Stimulated activated CD8-positive, alpha-beta memory T cell treated with anti-CD3 and anti-CD28 coated beads, Interleukin-4, amount 100 ng/mL, for 24 hours (primary cell): Measurements from ENCODE around the gene PLAC1.

ENCODE experiments used
- DNase-seq: peaks from one replicate; pipeline ENCODE4 v3.0.0-alpha.2; 2020; ENCODE audit warnings: low read depth

PLAC1 gene

DNA sequence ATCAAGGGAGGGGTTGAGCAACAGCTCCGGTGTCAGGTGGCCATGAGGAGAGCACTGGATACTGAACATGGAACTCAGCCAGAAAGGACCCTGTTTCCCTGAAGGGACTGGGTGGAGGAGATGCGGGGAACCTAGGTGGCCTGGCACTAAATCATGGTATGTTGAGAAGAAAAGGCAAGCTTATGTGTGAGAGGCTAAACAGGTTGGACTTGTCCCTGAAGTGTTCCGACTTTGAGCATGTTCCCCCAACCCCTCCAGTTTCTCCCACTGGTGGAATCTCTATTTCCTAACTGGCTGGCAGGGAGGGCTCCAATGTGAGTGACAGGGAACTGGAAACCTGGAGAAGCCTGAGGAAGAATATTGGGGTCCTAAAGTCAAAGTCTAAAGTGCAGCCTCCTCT lies 69.5 kb downstream of the PLAC1 start:
- no peak for DNase-seq

DNA sequence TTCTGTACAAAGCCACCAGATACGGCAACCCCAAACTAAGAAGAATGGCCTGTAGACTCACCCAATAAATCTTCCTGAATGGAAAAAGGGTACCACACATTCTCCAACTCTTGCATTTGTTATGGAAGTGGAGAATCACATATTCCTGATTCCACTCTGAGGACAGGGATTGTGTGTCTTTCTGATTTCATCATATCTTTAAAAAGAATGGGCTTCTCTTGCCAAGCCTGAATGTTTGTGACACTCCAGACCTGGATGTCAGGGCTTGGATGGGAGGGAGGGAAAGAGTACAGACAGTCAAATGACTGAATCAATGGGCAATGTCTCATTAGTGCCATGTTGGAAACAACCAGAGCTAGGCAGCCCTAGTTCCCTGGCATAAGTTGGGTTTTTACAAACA lies 77.4 kb downstream of the PLAC1 start:
- DNase-seq: no peak

DNA sequence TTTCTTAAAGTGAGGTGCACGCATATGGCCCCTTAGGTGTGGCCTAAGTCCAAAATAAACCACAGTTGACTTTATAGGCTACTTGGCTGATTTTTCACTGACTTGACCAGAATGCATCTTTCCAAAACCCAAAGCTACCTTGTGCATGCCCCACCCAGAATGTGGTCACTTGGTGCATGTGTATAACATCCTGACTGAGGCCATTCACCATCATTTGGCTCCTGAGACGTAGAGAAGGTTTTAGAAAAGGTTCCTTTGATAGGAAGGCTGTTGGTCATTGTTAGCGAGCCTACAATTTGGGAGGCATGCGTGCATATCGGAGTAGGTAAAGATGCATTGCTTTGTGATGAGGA lies 84.6 kb downstream of the PLAC1 start:
- no peak for DNase-seq

DNA sequence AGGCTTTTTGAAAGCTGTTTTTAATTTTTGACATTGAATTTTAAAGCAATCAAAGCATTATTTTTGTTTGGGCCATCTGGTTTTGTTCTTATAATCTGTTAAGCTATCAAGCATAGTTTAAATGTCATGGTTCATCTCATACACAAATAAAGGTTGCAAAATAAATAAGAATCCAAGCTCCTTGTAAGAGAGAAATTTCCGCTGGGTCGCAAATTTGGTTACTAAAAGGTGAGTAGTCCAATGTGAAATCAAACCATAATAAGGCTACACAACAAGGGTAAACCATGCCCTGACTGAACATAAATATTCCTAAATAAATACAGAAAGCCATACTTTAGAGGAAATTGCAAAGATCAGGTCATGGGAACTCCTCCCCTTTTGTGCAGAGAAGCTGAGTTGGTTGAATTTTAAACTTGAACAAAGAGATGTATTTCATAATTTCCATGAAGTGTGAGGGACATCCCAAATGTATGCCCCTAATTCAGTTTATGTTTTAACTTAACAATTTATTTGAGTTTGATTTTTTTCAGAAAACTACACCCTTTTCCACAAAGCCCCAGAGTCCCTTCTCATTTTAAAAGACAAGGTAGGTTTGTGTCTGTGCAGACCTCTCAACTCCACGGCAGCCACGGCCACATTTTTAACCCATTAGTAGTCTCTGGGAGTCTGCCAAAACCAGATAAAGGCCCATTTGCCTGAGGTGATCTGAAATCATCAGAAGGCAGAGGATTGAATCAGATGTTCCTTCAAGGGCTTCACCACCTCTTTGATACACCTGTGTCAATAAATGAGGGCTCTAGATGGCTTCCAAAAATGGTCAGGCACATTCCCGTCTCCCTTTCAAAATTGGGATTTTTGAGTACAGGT lies 85.2 kb downstream of the PLAC1 start:
- DNase-seq: no peak

DNA sequence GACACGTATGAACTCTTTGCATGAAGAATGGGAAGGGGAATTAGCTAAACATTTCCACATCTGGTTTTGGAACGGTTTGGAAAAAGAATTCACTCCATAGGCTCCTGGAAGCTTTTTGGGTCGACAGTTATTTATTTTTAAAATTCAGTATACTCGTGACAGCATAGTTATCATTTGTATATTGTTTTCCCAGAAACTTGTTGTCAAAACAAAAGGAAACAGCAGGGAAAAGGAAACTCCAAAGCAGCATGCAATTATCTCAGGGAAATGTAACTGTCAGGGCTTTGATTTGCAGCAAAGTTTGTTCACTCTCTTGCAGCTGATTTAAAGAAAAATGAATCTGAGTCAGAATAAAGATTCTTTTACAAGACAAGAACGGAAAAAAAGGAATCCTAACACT lies 86.5 kb downstream of the PLAC1 start:
- DNase-seq: no peak

DNA sequence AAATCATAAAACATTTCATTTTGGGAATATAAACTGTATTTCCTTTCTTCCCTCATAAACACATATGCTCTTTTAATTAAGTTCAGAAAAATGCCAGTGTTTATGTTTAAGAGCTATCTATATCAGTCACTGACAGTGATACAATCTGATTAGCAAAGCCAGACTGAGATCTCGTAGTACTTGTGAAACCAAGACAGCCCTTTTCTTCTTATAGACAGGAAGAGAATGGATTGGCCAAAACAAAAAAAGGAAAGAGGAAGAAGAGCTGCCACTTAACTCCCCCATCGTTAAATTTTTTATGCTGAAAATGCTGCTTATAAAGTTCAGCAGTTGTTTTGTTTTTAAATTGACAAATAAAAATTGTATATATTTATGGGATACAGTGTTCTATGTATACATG lies 87.4 kb downstream of the PLAC1 start:
- no peak for DNase-seq

DNA sequence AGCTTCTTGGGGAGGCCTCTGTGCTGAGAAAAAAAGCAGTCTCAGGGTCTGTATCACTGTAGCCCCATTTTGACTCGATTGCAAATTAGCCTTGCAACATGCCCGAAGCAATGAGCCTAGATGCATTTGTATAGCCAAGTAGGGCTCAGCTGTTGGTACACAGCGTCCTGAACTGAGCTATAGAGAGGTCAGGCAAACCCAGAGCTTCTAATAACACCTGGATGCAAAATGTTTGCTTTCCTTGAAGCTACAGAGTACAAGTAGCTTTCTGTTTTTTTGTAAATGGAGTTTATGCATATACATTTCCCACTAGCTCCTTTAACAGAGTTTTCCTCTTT lies 87.8 kb downstream of the PLAC1 start:
- DNase-seq: no peak

DNA sequence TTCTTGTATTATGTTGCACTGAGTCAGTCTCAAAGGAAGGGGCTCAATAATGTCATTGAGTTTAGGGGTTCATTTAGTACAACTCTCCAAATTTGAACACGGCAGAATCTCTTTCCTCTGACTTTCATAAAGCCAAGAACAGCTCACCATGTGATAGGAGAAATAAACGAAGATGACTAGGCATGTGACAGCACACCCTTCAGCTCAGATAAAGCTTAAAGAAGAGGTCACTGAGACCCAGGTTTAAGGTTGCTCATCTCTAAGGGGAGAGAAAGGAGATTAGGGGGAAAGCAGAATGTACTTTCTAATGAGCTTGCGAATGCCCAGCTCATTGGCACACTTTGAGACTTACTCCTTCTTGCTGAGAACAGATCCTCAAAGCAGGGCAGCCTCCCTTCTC lies 89.0 kb downstream of the PLAC1 start:
- no peak for DNase-seq

DNA sequence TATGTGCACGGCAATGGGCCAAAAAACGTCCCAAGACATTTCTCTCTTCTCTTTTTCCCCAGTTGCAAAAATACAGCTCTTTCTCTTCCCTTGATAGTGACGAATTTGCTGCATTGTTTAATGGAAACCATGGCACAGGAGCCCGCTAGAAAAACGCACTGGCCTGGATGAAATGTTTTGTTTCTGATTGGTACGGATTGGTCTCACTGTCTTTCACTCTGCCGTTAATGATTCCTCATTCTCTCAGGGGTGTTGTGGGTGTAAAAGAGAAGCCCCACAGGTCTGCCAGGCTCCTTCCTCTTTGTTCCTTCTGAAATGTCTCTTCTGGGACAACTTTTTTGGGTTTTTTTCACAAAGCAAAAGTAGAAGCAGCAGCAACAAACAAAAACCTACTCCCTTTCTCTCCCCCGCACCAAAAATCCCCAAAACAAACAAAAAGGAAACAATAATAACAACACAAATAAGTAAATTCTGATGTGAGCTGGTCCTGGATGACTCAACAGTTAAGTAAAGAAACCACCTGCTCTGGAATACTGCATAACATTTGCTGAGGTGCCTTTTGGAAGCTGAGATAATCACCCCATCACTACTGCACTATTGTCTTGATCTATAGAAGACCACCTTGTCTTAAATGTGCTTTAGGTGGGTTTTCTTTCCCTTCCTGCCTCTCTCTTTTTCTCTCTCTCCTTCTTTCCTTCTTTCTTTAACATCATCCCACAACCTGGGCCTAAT lies 89.8 kb downstream of the PLAC1 start:
- no peak for DNase-seq

DNA sequence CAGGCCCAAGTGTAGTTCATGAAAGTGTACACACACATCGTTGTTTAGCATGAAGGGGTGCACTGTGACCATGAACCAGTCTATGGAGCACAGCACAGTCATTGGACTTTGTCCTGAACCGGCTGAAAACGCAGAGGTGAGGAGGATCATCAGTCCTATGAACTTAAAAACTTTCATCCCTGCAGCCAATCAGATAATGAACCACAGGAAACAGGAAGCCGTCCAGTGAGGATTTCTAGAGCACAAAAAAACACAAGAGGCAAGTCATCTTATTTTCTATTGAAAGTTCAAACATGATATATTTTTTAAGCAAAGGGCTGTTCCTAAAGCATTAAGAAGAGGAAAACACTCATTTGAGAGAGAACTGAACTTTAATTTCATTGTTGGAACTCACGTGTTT lies 91.8 kb downstream of the PLAC1 start:
- DNase-seq: no peak

DNA sequence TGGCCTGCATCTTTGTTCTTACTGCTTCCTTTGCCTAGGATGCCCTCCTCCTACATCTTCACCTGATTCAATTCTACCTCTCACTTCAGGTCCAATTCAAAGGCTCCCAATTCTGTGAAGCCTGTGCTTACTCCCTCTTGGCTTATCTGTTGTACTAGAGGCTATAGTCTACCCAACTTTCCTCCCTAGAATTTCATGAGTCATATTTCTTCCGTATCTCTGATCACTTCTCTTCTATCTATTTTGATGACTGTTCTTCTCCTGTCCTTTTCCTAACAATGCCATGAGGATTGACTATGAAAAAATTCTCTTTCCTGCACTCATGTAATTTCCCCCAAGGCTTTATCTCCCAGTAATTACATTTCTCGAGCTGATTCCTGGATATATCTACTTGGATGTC lies 96.3 kb downstream of the PLAC1 start:
- DNase-seq: no peak

DNA sequence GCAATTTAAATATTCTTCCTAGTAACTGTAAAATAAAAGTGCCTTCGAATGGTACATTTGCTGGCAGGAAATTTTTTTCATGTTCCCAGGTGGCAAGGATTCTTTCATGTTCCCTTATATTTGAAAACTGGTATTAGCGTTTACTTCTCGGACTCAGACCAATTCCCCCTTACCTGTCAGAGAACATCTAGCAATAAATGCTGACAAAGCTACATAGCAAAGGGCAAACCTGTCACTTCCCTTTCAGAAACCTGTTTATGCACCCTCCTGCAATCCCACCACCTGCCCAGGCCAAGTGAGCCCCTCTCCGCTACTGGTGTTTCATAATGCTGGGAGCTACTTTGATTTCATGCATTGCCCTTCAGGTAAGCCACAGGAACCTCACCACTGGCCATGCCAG lies 100.1 kb downstream of the PLAC1 start:
- DNase-seq: no peak

DNA sequence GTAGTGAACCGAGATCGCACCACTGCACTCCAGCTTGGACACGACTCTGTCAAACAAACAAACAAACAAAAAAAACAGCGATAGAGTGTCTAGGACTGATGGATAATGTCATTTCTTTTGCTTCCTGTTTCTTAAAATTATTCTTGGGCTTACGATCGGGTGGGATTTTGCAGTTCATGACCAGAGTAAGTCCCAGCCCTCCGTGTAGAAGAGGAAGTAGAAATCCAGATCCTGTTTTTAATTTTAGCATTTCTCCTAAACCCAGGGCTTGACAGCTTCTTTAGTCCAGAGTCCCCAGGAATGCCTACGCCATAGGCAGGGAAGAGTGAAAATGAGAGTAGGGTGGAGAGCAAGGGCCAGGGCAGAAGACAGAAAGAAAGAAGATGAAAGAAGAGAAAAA lies 104.0 kb downstream of the PLAC1 start:
- no peak for DNase-seq

DNA sequence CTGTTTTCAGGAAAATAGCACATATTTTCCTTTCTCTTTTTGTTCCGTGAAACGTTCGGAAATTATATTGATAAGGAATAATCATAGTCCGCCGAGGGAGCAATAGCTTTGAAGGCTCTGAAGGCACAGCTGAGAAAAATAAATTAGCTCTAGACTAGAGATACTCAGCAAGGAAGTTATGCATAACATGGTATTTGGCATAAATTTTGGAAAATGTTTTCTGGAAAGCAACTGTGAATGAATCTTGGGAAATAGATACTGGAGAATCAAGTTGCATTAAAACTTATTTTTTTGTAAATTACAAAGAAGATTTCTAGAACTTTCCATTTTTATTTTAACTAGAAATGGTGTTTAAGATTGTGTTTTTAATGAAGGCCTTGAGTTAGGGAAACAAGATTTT lies 105.9 kb downstream of the PLAC1 start:
- DNase-seq: no peak

DNA sequence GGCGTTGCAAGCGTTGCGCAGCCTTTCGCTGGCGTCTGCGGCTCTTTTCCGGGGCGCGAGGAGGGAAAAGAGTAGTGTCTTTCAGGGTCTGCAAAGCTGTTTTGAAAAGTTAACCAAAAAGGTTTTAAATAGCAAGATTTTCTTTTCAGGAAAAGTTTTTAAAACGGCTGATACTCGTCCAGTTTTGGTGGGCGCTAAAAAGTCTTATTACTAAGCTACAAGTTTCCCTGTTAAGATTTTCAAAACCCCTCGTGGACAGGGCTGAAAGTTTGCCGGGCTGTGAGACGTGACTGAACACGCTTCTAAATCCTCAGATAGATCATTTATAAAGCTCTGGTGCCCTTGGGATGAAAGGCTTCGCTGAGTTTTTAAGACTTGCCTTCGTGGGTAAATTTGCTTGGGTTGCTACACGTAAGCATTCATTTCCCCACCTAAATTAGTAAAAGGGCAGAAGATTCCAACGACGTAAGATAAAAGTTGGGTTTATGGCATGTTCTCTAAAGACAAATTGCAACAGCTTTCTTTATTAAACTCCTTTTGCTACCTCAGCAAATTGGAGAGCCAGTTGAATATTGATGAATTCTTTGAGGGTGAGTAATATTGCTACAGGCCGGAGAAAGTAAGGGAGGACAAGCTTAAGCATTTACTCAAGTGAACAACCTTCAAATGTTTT lies 106.8 kb downstream of the PLAC1 start:
- DNase-seq: no peak

DNA sequence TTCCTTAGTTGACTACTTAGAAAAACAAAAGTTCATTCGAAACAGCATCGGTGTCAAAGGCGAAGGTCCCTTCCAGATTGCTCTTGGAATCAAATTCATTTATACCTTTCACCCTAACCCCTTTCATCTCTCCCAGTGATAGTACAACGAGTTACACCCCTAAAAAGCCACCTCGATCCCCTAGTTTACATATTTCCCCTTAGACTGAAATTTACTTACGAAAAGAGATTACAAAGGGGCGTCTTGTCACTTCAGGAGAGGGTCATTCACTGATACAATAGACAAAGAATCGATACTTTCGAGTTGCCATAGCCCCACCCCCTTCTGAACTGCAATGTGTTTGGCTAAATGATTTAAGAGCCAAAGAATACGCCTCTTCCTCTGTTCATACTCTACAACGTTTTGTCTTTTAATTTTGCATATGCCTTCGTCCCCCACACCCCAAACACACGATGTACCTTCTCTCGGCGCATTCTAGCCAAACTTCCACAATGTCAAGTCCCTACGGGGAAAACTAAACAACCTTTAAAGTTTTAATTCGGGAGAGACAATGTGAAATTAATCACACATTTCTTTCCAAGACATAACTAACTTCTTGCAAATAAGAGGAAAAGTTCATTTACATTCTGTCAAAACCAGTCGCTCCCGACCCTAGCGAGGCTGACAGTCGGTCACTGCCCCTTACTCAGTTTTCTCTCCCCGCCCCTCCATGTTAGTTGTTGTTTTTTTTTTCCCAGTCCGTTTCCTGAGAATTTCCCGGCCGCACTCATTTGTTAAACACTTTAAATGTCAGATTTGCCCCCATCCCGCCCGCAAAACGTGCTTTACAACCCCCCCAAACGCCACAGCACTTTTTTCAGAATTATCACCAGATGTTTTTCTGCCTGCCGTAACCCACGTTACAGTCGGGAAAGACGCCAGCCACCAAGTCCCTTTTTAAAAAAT lies 109.7 kb downstream of the PLAC1 start:
- no peak for DNase-seq

DNA sequence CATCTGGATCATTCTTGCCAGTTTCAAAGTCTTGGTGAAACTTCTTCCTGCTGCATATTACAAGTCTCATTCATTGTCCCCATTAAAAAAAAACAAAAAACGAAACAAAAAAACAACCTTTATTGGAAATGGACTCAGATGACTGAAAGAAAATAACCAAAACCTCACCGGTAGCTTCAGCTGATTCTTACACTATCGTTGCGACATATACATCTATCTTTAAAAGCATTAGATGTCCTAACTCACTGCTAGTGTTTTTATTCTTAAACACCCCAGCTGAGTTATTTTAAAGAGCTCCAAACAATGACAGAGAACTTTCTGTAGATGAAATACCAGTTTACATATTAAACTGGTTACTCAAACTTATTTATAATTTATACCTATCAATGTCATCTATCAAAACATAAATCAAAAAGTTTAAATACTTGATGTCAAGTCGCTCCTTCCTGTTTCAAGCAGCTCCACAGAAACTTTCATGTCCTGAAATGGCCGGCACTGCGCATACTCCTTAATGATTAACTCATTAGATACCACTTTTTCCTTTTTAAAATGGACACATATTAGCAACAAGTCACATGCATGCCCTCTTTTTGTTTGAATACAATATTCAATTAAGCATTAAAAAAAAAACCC lies 111.1 kb downstream of the PLAC1 start:
- no peak for DNase-seq

DNA sequence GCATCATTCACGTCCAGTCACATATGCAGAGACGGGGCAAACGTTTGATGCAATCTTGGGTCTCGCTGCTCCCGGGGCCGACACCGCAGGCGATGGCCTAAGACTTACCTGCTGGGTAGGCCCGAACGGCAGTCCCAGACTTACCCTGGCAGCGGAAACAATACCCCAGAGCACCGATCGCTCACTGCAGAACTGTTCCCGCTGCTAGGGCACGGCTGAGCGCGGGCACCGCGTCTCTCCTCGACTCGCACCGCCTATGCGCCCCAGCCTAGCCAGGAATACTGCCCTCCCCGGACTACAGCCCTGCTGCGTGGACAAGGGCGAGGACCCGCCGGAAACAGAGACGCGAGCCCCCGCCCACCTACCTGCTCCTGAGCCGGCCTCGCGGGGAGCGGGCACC lies 112.1 kb downstream of the PLAC1 start:
- no peak for DNase-seq

DNA sequence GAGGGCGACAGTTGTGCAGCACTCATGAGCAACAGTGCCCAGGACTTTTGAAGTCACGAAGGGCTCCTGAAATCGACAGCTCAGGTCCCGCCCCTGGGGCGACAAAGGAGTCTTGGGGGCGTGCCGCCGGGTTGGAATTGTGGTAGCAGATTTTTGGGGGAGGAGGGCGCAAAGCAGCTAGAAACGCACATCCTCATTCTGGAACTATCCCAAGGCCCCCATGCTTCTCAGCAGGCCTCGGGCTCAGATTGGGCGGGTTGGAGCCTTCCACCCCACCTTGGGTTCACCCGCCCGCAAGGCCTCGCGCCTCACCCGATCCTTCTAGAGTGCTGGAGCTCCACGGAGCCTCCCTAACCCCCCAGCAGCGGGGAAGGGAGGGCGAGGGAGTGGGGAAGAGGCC lies 112.8 kb downstream of the PLAC1 start:
- DNase-seq: no peak

DNA sequence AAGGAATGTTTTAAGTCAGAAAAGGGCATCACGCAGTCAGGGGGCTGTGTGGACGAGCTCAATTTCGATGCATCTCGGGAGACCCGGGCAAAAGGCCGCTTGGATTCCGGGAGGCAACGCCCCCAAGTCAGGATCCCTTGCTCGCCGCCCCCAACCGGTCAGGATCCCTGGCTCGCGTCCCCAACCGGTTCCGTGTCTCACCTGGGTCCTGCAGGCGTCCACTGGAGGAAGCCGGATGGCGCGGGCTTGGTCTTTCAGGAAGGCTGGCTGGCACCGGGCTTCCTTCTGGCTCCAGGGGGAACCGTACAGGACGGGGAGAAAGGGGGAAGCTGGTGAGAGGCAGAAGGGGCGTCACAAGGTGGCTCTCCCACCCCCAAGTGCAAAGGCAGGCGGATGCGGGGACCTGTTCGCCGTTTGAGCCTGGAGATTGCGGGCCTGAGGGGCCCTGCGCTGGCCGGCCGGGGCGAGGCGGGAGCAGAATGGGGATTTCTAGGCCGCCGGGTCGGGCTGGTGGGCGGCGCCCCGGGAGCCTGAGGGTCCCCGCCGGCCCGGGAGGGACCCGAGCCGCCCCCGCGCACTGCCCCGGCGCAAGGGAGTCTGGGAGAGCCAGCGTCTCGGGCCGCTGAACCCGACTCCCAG lies 113.6 kb downstream of the PLAC1 start:
- no peak for DNase-seq

DNA sequence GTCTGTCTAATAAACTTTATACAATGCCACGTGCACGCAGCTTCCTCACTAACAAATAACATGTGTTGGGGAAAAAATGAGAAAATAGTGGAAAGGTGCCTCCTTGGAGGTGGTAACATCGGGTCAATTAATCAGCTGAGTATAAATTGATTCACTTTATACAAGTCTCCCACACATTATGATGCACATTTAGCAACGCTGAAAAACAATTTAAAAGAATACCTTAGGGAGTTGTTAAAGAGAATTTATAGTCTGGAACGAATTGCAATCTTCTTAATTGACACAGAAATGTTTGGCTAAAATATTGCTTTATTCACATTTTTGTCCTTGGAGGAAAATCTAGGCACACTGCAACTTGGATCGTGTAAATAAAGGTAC lies 114.1 kb downstream of the PLAC1 start:
- DNase-seq: no peak
